PFSK-1 (cell line): Measurements from ENCODE around the gene ZNF429.

Experiments
- FOXP2 ChIP-seq: optimal IDR thresholded peaks from 2 replicates; pipeline ENCODE3; 2011; ENCODE audit warnings: borderline replicate concordance, control low read depth, inconsistent platforms; ENCODE audit not compliant: insufficient read depth; ENCODE audit errors: extremely low read length, extremely low read depth
- POLR2AphosphoS5 ChIP-seq: IDR thresholded peaks from 2 replicates; pipeline ENCODE4 v1.6.1; 2012; ENCODE audit warnings: low read depth, mild to moderate bottlenecking, control low read depth, low read length, moderate library complexity
- SIN3A ChIP-seq: IDR thresholded peaks from 2 replicates; pipeline ENCODE4 v1.6.1; 2012; ENCODE audit warnings: mild to moderate bottlenecking, low read length, moderate library complexity, borderline replicate concordance; ENCODE audit not compliant: insufficient read depth
- TAF1 ChIP-seq: IDR thresholded peaks from 2 replicates; pipeline ENCODE4 v1.6.1; 2012; ENCODE audit warnings: low read length, control low read depth, borderline replicate concordance; ENCODE audit not compliant: insufficient read depth
- TF ChIP-seq, protein P1 (sequence below), 2 experiments: IDR thresholded peaks; 2 replicates each; pipeline versions ENCODE4 v1.6.1 to v1.8.0; 2011 to 2012; ENCODE audit warnings: low read depth in 2 of 2, low read length in 2 of 2, control low read depth in 1 of 2, inconsistent platforms in 1 of 2, mild to moderate bottlenecking in 1 of 2, moderate library complexity in 1 of 2; ENCODE audit not compliant: insufficient read depth in 1 of 2

Gene ZNF429

DNA sequence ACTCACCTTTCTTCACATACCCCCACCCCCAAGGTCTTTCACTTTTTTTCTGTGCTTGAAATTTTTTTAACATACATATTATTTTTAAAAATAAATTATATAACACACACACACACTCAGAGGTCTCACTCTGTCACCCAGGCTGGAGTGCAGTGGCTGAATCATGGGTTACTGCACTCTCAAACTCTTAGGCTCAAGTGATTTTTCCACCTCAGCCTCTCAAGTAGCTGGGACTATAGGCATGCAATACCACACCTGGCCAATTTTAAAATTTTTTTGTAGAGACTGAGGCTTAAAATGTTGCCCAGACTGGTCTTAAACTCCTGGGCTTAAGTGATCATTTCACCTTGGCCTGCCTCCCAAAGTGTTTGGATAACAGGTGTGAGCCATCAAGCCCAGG, 32.9 kb upstream of the ZNF429 start:
- TF ChIP-seq SIN3A: no peak
- no peak for TF ChIP-seq POLR2AphosphoS5
- no peak for TF ChIP-seq FOXP2
- no peak for TF ChIP-seq TAF1
- TF ChIP-seq, protein P1, sequence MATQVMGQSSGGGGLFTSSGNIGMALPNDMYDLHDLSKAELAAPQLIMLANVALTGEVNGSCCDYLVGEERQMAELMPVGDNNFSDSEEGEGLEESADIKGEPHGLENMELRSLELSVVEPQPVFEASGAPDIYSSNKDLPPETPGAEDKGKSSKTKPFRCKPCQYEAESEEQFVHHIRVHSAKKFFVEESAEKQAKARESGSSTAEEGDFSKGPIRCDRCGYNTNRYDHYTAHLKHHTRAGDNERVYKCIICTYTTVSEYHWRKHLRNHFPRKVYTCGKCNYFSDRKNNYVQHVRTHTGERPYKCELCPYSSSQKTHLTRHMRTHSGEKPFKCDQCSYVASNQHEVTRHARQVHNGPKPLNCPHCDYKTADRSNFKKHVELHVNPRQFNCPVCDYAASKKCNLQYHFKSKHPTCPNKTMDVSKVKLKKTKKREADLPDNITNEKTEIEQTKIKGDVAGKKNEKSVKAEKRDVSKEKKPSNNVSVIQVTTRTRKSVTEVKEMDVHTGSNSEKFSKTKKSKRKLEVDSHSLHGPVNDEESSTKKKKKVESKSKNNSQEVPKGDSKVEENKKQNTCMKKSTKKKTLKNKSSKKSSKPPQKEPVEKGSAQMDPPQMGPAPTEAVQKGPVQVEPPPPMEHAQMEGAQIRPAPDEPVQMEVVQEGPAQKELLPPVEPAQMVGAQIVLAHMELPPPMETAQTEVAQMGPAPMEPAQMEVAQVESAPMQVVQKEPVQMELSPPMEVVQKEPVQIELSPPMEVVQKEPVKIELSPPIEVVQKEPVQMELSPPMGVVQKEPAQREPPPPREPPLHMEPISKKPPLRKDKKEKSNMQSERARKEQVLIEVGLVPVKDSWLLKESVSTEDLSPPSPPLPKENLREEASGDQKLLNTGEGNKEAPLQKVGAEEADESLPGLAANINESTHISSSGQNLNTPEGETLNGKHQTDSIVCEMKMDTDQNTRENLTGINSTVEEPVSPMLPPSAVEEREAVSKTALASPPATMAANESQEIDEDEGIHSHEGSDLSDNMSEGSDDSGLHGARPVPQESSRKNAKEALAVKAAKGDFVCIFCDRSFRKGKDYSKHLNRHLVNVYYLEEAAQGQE (IDR thresholded peaks at IDR 0.05; ENCODE audit: insufficient read depth in 1 of 2, low read depth in 2 of 2, low read length in 2 of 2): no peak

DNA sequence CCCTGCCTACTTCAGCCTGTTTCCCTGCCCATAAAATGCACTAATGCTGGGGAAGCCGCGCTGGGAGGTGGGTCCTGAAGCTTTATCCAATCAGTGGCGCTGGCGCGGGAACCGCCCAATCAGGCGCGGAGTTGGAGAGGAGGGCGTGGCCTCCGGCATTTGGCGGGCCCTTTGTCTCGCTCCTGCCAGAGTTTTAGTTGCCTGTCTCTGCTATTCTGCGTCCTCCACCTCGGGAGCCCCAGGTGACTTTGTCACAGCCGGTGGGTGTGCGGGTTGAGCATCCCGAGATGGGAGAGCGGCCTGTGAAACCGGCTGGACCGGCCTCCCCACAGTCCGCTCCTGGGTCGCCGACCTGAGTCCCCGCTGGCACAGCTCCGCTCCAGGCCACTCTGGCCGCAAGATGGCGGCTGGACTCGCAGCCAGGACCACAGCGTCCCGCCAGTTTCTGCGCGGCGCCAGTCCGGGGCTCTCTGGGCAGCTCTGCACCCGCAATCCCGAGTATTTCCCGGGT, 30.7 kb upstream of the ZNF429 start:
- TF ChIP-seq FOXP2 (no peak), POLR2AphosphoS5 (no peak; the same call in 1 of the 2 replicates), SIN3A (no peak), TAF1 (no peak)
- TF ChIP-seq, protein P1 (IDR thresholded peaks at IDR 0.05; ENCODE audit: insufficient read depth in 1 of 2, low read depth in 2 of 2, low read length in 2 of 2): no peak

DNA sequence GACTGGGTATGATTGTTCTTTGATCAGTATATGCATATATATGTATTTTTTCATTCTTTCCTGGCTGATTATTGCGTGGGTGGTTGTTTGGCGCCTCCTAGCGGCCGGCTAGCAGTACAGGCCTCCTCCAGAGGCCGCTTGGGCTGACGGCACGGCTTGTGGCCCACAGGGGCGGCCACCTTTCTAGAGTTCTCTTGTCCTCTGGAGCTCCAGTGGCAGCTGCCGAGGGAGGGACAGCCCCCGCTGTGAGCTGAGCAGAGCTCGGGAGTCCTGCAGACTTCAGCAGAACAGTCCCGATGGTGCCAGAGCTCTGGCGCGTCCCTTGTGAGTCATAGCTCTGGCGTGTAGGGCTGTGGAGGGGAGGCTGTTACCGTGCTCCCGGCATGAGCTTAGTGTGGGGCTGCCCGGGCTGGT, 22.5 kb upstream of the ZNF429 start:
- TF ChIP-seq SIN3A (no peak), TAF1 (no peak), FOXP2 (no peak), POLR2AphosphoS5 (no peak)
- TF ChIP-seq, protein P1 (IDR thresholded peaks at IDR 0.05; ENCODE audit: insufficient read depth in 1 of 2, low read depth in 2 of 2, low read length in 2 of 2): no peak

DNA sequence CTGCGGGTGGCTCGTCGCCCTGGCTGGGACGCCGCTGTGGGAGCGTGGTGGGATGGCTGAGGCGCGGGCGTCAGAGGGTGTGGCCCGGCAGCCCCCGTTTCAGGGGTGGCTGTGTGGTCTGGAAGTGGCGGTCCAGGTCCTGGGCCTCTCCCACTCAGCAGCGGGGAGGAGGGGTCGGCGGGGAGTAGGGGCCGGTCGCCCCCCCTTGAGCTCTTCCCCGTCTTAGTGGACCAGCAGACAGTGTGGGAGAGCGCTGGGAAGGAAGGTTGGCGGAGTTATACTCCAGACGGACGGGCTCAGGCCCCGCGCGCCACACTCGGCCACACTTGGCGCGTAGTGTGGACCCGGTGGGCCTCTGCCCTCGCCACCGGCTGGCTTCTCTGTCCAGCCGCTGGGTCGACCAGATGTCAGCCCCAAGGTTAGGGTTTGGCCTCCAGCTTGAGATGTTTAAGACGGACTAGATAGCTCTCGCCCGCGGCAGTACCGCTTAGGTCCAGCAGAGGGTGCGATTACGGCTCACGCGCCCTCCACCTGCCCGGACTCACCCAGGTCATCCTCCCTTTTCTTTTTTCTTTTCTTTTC, 21.7 kb upstream of the ZNF429 start:
- TF ChIP-seq TAF1 (no peak), POLR2AphosphoS5 (no peak), FOXP2 (no peak), SIN3A (no peak)
- TF ChIP-seq, protein P1 (IDR thresholded peaks at IDR 0.05; ENCODE audit: insufficient read depth in 1 of 2, low read depth in 2 of 2, low read length in 2 of 2): no peak

DNA sequence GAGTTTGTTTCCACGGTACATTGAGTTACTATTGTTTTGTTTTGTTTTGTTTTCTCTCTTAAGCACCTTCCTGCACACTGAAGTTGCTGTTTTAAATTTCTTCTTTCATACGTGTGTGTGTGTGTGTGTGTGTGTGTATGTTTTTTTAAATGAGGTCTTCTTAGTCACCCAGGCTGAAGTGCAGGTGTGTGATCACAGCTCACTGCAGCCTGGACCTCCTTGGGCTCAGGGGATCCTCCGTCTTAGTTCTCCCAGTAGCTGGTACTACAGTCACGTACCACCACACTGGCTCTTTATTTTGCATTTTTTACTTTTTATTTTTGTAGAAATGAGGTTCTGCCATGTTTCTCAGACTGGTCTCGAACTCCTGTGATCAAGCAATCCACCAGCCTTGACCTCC, 20.8 kb upstream of the ZNF429 start:
- TF ChIP-seq POLR2AphosphoS5 (no peak), SIN3A (no peak), FOXP2 (no peak), TAF1 (no peak)
- TF ChIP-seq, protein P1 (IDR thresholded peaks at IDR 0.05; ENCODE audit: insufficient read depth in 1 of 2, low read depth in 2 of 2, low read length in 2 of 2): no peak
